H1 (cell line): Measurements from ENCODE around the gene METTL1. TPM values are rescaled to one million over a fixed set of nuclear protein-coding genes. Genes with fewer than 3 reads are reported as not detected.

ENCODE experiments used
- ATF2 ChIP-seq: IDR thresholded peaks from 2 replicates; pipeline ENCODE4 v1.6.1; 2012; ENCODE audit warnings: low read length, inconsistent platforms
- CREB1 ChIP-seq: IDR thresholded peaks from 2 replicates; pipeline ENCODE4 v1.6.1; 2012; ENCODE audit warnings: inconsistent platforms
- FOSL1 ChIP-seq: IDR thresholded peaks from 2 replicates; pipeline ENCODE4 v1.6.1; 2011; ENCODE audit warnings: mild to moderate bottlenecking, low read depth, low read length, moderate library complexity; ENCODE audit not compliant: insufficient read depth
- MAFK ChIP-seq: IDR thresholded peaks from 2 replicates; pipeline ENCODE4 v1.6.1; 2012; ENCODE audit warnings: low read depth, mild to moderate bottlenecking, improper control_type of control experiment, low read length
- POLR2AphosphoS5 ChIP-seq: IDR thresholded peaks from 2 replicates; pipeline ENCODE4 v1.6.1; 2011; ENCODE audit warnings: low read depth, low read length
- RNF2 ChIP-seq: fragments of 200-900, 300-1000 bp; sonication (generic); IDR thresholded peaks from 2 replicates; pipeline ENCODE4 v1.7.1; 2016; ENCODE audit warnings: borderline replicate concordance, low read depth, mild to moderate bottlenecking, antibody characterized with exemption, low read length; ENCODE audit not compliant: poor library complexity, severe bottlenecking; ENCODE audit errors: missing control alignments
- SP4 ChIP-seq: IDR thresholded peaks from 2 replicates; pipeline ENCODE4 v1.6.1; 2012; ENCODE audit warnings: low read length, inconsistent platforms
- SUZ12 ChIP-seq: fragments of 200-600 bp; sonication (generic); IDR thresholded peaks from 2 replicates; pipeline ENCODE4 v1.6.1; 2012; ENCODE audit warnings: mild to moderate bottlenecking, inconsistent platforms, low read length, moderate library complexity, mixed read lengths
- polyA plus RNA-seq, 7 experiments: library from polyadenylated mRNA; depleted of rRNA in 3 of 7; stranded (reverse) in 5 of 7; unstranded in 2 of 7; fragments of >200 nt in 5 of 7; fragments of 200-250 nt in 2 of 7; gene quantifications; 1 replicate in 5 of 7; 2 replicates in 1 of 7; 4 replicates in 1 of 7; pipeline versions ENCODE4 v1.2.1 to v1.2.3, GENCODE V29; 2011 to 2013; ENCODE audit warnings: missing spikeins in 2 of 7, mixed read lengths in 2 of 7
- total RNA-seq: library from RNA; stranded (reverse); fragmentation: NEBNext Ultra II Directional; extraction: Animal tissue kit (Norgen Biotek cat#: 25700); gene quantifications from 2 replicates; pipeline ENCODE4 v1.2.1, GENCODE V29; 2021

The METTL1 gene
- total and polyA plus RNA-seq, 2 of the 8 experiments (the other 6 are each of a cell fraction or from before 2014, with no cell fraction given) = 40.5 to 46.0 TPM

GRCh38 chr12:57782243-57782607 is 10.3 kb upstream of the METTL1 start (continued):
- no peak for TF ChIP-seq ATF2
- TF ChIP-seq RNF2 = no peak
- TF ChIP-seq FOSL1 = no peak
- TF ChIP-seq MAFK = no peak
- no peak for TF ChIP-seq CREB1
- TF ChIP-seq SUZ12 = no peak
- no peak for TF ChIP-seq SP4
- TF ChIP-seq POLR2AphosphoS5 = no peak
